ENCODE data around the gene SLC5A4.
"Not testable (repeated sequence)": the region's sequence is repeated elsewhere in the genome, so short reads cannot be mapped to it uniquely, and the experiment has no call there.

Gene SLC5A4

DNA sequence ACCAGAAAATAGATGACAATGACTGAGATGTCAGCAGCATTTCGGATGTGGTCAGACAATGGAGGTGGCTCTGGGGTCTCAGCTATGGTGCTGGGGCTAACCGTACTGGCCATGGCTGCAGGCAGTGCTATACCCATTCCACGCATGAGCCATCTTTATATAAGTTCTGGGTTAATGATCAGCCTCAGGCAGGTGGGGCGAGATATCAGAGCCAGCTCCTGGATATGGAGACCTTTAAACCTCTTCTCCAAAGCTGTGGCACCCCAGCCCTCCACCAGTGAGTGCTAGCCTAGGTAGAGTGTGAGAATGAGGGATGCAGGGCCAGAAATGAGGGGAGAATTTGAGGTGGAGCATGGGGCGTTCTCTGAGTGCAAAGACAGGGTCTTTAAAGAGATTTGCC lies at the start of gene SLC5A4:
SLC5A4 (minus strand) TSS at position 131 of the 400 bp plus-strand sequence; CDS start at position 113, 18 bp downstream.
- no peak for DNase-seq

DNA sequence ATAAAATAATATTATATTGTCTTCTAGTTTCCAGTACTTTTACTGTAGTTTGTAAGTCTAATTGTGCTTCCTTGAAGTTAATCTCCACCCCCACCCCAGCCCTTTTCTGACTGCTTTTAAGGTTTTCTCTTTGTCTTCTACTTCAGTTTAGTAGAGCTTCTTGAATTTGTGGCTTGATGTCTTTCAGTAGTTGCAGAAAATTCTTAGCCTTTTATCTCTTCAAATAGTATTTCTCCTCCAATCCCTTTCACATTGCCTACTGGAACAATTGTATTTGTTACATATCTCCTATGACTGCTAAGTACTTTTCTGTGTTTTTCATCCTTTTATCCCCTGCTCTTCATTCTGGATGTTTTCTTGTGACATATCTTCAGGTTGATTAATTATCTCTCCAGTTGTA lies 38.8 kb upstream of the SLC5A4 start:
- not testable (repeated sequence) for DNase-seq

DNA sequence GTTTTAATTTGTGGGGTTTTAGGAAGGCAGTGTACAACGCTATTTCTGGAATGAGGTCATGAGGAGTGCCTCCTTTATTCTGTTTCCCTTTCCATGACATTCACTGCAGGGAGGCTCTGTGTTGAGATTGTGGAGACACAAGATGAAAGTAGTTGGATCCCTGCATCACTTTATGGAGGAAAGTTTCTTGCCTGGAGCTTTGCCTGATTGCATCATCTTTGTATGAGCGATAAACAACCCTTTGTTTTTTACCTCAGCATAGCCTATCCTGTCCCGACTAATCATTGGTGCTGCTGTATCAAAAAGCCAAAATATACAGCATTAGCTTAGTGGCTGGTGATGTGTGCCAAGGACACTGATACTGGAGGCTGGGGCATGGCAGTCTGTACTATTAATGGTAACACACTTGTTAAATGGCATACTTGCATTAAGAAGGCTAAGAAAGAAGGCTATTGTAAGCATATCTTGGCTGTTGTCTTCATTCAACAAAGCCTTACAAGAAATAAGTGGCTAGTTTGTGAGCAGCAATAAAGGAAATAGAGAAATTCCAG lies 31.2 kb upstream of the SLC5A4 start:
- DNase-seq, result no peak

DNA sequence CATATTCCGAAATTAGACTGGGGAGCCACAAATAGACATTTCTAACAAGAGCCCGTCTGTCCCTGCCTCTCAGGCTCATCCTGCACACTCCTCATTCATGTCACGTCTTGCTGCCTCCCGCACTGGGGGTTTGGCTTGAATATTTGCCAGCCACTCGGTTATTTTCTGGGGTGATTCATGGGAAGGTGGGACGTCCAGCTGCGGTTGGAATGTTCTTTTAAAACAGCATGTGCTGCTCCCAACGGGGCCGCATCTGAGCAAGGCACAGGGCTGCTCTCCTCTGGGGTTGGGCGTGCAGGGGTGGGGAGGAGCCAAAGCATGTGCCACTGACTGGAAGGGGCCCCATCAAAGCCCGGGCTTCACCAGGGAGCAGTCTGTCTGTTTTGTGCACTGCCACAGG lies 25.9 kb upstream of the SLC5A4 start:
- DNase-seq, result no peak

DNA sequence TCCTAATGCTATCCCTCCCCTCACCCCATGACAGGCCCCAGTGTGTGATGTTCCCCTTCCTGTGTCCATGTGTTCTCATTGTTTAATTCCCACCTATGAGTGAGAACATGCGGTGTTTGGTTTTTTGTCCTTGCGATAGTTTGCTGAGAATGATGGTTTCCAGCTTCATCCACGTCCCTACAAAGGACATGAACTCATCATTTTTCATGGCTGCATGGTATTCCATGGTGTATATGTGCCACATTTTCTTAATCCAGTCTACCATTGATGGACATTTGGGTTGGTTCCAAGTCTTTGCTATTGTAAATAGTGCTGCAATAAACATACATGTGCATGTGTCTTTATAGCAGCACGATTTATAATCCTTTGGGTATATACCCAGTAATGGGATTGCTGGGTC lies 20.2 kb upstream of the SLC5A4 start:
- DNase-seq, result not testable (repeated sequence)

DNA sequence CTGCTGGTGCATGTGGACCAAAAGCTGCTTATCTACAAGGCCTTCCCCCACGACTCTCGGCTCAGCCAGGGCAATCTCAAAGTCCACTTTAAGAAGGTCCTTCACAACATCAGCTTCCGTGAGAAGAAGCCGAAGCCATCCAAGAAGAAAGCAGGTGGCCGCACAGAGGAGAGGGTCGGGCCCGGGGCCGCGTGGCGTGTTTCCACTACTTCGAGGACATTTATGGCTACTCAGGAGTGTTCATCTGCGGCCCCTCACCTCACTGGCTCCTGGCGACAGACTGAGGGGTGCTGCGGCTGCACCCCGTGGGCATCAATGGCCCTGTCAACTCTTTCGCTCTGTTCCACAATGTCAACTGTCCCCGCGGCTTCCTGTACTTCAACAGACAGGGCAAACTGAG lies 16.2 kb upstream of the SLC5A4 start:
- no peak for DNase-seq

DNA sequence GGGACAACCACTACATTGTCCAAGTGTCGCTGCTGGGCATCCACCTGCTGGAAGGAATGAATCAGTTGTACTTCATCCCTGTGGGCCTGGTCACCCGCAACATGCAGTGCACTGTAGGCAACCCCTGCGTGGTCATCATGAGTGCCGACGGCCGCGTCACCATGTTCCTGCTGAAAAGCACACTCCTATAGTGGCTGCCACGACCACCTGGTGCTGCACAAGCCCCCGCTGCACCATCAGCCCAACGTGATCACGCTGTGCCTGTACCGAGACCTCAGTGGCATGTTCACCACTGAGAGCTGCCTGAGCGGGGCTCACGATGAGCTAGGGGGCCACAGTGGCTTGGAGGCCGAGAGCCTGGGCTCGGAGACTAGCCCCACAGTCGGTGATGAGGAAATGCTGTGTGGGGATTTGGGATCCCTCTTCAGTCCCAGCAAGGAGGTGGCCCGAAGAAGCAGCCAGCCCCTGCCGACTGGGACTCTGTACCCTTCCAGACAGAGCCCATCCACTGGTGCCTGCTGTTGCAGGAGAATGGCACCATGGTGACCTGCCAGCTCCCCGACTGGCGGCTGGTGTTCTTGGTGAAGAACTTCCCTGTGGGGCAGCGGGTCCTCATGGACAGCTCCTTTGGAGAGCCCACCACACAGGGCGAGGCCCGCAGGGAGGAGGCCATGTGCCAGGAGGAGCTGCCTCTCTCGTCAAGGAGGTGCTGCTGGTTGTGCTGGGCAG lies 15.7 kb upstream of the SLC5A4 start:
- no peak for DNase-seq

DNA sequence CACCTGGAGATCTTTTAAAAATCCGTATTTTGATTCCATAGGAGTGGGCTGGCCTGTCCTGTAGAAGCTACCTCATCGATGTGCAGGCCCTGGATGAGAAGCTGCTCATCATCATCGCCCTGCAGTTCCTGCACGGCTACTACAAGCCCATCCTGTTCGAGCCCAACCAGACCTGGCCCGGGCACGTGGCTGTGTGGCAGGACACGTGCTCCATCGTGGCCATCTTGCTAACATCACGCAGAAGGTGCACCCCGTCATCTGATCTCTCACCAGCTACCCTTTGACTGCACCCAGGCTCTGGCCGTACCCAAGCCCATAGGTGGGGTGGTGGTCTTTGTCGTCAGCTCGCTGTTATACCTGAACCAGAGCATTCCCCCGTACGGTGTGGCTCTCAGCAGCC lies 14.2 kb upstream of the SLC5A4 start:
- DNase-seq, result no peak

DNA sequence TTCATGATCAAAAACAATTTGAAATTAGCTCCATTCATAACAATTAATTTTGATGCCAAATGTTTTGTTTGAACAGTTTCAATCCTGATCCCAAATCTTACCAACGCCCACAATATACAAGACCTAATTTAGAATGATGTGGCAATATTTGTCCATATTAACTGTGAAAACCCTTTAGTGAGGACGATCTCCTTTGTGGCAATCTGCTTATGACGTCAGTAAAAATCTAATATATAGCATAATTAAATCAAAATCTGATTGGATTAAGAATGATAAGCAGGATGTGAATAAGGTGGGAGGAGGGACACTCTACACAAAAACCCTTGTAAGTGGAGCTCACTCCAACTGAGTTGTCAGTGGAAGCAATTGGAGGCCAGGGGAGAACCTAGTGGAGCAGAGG lies 11.9 kb upstream of the SLC5A4 start:
- no peak for DNase-seq

DNA sequence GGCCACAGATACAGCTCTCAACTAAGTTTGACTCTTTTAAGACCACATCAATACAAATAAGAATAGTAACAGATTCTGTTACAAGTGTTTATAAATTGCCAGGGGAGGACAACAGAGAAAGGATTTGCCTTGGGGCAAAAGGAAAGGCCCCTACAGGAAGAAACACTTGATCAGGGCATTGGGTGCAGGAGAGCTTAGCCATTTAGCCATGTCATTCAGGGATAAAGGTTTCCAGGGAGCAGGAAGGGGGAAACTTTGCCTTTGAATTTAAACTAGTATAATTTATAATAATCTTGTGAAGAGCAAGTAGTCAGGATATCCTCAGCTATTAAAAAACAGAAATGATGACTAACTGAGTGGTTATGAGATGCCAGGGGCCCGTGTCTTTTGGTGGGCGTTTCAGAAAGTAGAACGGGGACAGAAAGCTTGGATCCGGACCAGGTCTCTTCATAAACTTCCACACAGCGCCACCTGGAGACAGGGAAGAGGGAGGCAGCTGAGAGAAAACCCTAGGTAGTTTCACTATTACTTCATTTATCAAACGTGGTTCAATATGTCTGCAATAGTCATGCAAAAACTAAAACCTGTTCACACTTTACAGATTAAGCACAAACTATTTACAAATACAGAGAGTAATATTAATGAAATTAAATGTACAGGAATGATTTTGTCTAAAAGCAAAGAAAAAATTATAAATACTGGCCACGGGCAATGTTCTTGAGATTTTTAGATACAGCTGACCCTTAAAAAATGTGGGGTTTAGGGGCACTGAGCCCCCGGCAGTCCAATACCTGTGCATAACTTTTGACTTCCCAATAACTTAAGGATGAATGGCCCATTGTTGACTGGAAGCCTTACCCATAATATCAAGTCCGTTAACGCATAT lies 11.0 kb upstream of the SLC5A4 start:
- no peak for DNase-seq

DNA sequence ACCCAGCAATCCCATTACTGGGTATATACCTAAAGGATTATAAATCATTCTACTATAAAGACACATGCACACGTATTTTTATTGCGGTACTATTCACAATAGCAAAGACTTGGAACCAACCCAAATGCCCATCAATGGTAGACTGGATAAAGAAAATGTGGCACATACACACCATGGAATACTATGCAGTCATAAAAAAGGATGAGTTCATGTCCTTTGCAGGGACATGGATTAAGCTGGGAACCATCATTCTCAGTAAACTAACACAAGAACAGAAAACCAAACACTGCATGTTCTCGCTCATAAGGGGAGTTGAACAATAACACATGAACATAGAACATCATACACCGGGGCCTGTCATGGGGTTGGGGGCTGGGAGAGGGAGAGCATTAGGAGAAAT lies 8.5 kb upstream of the SLC5A4 start:
- DNase-seq, result not testable (repeated sequence)

DNA sequence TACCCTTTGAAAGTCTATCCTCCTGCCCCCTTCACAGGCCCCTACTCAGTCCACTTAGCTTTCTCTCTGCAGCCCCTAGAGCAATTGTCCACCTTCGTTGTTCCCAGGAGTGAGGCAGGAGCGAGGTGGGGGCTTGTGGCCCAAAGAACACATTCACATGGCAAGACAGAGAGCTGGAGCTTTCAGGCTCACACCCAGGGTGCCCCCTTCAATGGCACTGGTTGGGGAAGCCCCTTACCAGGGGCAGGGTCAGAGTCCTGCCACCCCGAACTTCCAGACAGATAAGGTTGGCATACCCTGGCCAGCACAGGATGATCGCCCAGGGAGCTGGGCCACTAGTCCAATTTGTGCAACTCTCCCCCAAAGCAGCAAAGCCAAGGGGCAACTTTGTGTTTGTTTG lies 6.2 kb upstream of the SLC5A4 start:
- DNase-seq, result no peak

DNA sequence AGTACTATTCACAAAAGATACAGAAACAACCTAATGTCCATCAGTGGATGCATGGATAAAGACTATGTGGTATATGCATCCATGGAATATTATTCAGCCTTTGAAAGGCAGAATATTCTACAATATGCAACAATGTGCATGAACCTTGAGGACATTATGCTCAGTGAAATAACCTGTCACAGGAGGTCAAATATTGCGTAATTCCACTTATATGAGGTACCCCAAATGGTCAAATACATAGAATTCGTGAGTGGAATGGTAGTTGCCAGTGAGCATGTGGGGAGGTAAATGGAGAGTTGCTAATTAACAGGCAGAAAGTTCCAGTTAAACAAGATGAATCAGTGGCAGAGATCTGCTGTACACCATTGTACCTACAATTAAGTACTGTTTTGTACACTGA lies 3.6 kb upstream of the SLC5A4 start:
- DNase-seq, result no peak

DNA sequence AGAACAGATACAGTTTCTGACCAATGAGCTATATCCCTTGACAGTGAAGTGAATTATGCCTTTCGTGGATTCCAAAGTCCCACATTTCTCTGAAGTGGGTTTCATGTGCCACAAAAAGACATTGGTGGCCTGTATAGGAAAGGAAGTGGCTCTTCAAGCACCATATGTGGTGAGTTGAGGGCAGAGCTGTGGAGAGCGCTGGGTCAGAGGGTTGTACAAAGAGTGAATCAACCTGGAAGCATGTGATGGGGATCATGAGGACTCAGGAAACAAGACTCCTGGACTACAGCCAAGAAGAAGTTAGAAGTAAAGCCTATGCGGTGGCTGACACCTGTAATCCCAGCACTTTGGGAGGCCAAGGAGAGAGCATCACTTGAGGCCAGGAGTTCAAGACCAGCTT lies 579 bp upstream of the SLC5A4 start:
- DNase-seq, result no peak

DNA sequence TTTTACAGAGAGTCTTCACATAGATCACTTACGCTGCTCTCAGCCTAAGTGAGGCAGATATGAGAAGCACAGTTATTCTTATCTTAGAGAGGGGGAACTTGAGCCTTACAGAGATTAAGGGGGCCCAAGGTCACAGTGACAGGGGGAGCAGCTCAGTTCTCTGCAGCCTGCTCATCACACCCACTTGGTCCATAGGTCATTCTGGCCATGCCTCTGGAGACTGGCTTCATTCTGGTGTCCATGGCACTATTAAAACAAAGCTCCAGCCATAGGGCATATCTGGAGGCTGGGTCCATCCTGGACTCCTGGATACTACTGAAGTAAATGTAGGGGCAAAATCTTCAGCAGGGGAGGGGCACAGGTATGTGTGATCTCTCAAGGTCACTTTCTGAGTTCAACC lies 5.9 kb downstream of the SLC5A4 start:
- DNase-seq, result no peak

DNA sequence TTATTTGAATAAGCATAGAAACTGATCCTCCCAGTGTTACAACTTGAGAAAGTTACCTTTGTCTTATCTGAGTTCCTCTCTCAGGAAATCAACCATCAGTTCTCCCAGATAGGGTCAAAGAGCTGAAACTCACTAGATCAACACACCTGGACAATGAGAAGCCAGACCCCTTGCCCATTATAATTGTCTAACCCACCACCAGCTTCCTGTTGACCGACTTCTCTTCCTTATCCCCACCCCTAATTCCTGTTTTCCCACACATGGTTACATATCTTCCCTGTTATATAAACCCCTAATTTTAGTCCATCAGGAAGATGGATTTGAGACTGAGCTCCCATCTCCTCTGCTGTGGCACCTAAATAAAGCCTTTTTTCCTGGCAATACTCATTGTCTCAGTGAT lies 6.9 kb downstream of the SLC5A4 start:
- DNase-seq, result no peak

DNA sequence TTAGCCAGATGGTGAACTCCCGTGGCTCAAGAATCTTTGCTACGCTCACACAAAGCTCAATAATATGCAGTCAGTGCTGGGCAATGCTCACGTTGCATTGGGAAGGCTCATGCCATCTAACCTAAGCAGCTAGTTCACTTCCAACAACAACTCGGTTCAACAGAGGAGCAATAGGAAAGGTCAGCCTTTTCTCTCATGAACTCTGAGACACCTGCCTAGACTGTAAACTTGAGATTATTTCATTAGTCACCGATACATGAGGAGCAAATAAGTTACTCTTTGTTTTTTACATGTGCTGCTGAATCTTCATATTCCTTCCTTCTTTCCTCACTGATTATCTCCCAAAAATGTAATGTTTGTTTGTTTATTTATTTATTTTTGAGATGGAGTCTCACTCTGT lies 9.0 kb downstream of the SLC5A4 start:
- no peak for DNase-seq

DNA sequence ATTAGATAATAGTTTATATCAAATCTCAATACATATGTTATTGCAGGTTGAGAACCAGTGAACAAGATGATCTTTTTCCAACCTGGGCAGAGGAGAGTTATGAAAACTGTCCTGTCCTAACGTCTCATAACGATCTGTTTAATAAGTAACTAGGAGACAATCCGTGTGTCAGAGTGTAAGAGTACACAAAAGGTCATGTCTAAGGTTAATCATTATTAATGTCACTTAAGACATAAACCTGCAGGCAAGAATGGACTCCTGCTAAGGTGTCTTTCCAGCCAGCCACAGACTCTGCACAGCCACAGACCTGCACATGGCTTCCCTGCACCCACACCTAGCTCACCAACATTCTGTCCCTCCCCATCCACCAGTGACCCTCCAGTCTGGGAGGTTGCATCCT lies 10.1 kb downstream of the SLC5A4 start:
- DNase-seq, result no peak

DNA sequence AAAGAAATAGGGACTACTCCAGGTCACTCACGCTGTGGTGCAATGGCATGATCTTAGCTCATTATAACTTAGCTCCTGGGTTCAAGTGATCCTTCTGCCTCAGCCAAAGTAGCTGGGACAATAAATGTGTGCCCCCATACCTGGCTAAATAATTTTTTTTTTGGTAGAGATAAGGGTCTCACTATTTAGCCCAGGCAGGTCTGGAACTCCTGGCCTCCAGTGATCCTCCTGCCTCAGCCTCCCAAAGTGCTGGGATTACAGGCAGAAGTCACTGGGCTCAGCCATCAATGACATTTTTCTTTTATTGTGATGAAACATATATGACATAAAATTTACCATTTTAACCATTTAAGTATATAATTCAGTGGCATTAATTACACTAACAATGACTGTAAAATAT lies 10.6 kb downstream of the SLC5A4 start:
- no peak for DNase-seq

DNA sequence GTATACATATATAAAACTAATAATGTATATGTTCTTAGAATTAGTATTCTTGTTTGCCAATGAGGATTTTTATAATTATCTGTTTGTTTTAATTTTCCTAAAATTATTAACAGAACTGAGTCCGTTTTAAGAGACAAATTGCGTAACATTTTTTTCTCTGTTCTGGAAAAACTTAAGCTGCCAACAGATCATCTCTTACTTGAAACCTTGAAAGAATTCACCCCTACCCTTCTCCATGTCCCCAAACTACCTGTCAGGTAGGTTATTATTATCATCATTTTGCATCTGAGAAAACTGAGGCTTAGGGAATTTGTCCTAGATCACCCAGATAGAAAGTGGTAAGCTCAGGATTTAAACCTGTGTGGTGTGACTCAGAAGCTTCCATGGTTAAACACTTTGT lies 14.7 kb downstream of the SLC5A4 start:
- no peak for DNase-seq

DNA sequence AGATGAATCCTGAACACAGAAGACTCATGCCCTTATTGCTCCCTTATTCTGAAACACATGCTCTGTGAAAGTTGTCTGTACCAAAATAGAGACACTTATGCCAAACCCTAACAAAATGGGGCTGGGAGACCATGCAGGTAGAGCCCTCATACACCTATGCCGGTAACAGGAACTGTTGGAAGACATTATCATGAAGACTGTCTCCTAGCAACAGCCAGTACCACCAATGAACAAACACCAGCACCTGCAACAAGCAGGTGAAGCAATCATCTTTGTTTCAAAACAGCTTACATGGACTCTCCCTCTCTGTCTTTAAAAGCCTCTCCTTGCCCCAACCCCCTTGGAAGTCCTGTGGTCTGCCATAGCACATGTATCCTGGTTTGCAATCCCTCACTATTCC lies 17.2 kb downstream of the SLC5A4 start:
- no peak for DNase-seq

DNA sequence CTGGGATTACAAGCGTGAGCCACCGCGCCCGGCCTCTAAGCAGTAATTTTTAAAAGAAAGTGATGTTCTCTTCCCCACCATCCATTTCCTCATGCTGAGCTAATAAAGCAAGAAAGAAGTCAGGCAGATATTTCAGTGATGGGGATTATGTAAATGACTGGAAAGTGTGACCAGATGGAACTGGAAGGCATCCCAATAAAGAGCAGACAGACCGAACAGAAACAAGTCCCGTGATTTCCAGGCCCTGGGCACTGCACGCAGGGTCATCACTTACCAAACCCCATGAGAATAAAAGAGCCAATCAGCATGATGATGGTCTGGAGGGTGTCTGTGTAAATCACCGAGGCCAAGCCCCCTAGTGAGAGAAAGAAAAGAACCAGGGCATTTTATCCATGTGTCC lies 18.2 kb downstream of the SLC5A4 start:
- DNase-seq, result no peak

DNA sequence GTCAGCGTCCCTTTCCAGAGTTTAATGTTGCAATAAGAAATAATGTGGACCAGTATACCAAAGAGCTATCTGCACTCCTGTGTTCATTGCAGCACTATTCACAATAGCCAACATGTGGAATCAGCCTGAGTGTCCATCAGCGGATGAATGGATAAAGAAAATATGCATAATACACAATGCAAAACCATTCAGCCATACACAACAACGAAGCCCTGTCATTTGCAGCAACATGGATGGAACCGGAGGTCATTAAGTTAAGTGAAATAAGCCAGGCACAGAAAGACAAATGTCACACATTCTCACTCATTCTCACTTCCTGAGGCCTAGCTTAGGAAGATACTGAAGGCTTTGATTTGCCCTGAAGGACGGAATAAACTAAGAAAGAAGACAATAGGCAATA lies 22.1 kb downstream of the SLC5A4 start:
- DNase-seq, result no peak

DNA sequence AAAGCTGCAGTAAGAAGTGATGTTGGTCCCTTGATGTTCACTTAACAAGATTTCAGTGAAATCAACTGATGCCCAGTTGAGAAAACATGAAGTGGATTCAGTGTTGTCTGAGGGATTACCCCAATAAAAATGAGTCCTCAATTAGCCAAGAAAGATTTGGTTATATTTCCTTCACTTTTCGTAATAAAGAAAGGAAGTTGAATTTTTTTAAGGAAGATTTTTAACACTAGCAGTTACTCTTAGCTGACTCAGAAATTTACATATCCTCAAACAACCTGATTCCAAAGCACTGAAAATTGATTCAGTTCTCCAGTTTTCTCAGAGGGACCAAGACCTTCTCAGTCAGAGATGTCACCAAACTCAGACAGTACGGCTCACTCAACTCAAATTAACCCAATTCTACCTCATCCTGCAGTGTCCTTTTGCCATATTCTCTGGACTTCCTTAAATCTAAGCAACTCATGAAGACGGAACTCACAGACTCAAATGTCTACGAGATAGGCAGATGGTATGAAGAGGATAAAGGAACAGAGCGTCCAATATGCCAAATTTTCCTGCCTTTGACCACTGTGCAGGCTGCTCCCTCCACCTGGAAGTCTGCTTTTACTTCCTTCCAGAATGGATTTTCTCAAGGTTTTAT lies 22.8 kb downstream of the SLC5A4 start:
- no peak for DNase-seq

Data from SIG-M5 (cell line).